HG03103 (cell line): ENCODE data around the gene C17orf100.

Experiments used
- ATAC-seq: cut with Tn5 transposase; IDR thresholded peaks from one replicate; pipeline ENCODE4 v1.9.1; 2021; ENCODE audit warnings: low read depth; ENCODE audit not compliant: unreplicated experiment

The C17orf100 gene

DNA sequence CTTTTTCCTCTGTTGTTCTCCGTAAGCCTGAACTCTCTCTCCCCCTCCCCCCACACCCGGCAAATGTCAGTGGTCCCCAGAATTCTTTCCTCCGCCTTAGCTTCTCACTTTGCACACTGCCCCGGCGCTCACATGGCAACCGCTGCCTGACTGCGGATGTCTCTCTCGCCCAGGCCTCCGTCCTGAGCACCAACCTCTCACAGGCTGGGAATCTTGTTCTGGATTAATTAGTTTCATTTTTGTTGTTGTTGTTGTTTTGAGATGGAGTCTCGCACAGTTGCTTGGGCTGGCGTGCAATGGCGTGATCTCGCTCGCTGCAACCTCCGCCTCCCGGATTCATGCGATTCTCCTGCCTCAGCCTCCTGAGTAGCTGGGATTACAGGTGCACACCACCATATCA, 16.7 kb downstream of the C17orf100 start:
- no peak for ATAC-seq

DNA sequence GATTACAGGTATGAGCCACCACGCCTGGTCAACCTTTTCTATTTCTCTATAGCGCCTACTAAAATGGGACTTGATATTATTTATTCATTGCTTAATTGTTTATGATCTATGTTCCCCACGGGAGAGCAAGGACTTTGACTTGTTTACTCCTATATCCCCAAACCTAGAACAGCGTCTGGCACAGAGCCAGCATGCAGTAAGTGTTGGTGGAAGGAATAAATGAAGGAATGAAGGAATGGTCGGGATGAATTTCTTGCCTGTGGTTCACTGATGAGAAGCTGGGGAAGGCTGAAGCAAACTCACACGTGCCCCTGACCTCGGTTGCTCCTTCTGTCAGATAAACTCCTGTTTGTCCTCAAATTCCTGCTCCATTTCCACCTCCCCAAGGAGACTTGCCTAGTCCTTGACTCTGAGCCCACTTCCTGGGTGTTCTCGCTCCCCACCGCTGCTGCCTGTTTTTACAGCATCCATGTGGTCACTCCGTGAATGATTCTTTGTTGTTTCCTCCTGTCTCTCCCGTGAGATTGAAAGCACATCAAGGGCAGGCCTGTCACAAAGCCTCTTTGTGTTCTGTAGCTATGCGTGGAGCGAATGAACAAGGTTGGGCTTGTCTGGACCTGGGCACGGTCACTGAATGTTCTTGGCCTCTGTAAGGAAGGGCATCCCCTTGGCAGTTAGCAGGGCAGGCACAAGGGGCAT, 17.3 kb downstream of the C17orf100 start:
- no peak for ATAC-seq

DNA sequence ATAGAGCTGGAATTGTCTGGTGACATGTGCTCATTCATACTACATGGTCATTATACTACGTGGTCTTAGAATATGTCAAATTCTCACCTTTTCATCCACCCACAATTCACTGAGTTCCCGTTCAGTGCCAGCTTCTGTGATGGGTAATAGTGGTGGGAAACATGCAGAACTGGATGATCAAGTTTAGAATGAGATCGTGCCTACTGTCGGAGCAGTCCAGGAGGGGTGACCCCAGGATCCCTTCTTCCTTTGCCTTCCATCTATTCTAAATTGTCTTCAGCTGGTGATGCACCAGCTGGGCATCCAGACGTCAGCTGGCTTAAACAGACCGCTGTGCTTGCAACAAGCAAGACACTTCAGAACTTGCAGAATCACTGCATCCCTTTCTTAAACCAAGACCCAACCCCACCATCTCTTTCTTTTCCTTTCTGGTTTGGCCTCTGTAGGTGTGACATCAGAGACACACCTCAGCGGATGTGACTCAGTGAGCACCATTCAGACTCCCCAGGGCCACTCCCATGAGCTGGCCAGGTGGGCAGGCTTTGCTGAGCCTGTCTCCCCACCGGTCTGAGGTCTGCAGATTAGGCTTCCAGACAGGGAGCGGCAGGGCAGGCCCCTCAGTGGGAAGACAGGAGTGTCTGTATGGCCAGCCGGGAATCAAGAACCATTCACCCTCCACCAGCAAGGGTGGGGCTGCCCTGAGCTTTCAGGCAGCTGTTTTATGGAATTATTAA, 18.1 kb downstream of the C17orf100 start:
- no peak for ATAC-seq

DNA sequence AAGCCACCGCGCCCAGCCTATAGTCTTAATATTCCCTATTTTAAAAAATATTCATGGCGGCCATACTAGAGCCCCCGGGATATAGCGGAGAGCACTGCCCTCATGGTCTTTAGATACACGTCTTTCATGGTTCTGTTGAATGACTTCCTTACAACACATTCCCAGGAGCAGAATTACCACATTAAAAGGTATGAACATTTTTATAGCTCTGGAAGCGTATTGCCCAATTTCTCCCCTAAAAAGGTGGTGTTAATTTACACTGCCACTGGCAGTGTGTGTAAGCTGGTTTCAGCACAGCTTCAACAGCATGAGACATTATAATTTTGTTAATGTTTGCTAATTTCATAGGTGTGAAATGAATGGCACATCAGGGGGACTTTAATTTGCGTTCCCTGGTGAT, 19.0 kb downstream of the C17orf100 start:
- ATAC-seq, result no peak

DNA sequence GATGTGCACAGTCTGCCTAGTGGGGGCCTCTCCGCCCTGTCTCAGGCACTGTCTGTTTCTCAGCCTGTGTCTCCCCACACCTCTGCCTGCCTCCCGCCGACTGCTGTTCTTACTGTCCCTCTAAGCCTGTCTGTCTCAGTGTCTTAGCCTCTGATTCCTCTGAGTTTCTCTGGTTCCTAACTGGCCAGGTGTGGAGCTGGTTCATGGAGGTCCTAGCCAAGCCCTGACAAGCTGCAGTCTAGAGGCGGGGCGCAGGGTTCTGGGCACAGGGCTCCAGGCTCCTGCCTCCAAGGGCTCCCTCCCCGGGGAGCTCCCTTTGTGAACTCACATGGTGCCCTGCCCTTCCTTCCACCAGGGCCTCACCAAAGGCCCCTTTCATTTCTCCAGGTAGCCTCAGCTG, 19.4 kb downstream of the C17orf100 start:
- ATAC-seq, result no peak

DNA sequence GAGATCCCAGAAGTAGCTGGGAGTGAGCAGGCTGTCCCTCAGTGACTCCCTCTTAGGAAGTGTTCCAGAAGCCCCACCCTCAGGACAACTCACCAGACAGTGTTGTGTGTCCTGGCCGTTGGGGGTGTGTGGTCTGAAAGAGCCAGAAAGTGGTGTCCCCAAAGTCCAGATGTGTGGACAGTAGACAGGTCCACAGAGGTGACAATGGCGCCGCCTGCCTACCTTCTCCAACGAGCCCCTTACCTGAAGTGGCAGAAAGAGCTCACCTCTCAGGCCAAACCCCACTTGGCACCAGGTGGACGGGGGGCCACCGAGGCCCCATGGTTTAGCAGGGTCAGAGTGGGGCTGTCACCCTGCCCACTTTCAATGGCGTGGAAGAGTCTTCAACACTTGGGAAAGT, 19.9 kb downstream of the C17orf100 start:
- ATAC-seq, result no peak

DNA sequence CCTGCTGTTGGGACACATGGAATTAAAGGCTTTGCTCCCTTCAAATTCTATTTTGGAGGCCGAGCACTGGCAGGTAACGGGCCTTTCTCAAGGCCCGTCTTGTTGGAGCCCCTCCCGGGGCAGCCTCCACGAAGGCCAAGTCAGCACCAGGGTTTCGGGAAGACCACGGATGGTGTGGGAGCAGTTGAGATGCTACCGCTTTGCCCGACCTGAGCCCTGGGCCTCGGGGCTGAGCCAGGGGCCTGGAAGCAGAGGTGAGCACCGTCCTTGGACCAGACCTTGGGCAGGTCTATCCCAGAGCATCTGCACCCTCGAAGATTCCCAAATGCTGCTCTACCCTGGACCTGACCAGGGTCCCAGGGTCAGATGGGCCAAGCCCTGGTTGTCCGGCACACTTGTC, 23.0 kb downstream of the C17orf100 start:
- ATAC-seq, result no peak

DNA sequence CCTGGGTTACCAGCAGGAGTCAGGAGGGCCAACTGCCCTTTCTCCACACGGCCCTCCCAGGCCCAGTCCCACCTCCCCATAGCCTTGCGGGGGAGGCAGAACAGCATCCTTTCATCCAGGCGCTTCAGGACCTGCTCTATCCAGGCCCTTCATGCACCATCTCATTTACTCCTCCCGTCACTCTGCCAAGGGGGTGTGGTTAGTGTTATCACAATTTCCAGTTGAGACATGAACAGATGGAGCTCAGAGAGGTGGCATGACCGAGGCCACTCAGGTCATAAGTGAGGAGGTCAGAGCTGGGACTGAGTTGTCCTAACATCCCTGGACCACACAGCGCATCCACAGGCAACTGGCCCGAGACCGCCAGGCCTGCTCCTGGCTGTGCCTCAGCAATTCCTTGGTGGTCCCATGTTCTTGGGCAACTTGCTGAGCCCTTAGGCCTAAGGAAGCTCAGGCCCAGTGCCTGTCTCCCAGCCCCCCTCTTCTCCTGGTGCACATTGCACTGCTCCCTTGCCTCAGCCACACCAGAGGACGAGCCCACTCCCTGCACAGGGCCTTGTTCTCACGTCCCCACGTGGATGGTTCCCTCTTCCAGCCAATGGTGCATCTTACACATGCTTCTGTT, 23.8 kb downstream of the C17orf100 start:
- no peak for ATAC-seq

DNA sequence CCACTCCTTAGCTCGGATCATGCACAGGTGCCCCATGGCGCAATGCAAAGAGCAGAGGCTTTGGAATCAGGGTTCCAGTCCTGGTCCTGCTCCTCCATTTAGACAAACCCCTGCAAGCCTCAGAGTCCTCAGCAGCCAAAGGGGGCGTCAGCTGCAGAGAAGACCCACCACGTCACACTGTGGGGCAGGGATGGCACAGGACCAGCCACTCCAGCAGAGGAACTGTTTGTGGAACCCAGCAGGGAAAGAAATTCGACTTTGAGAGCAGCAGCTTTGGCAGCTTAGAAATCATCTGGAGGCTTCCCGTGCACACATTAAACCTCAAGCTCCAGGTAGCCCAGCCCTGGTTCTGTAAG, 25.2 kb downstream of the C17orf100 start:
- no peak for ATAC-seq

DNA sequence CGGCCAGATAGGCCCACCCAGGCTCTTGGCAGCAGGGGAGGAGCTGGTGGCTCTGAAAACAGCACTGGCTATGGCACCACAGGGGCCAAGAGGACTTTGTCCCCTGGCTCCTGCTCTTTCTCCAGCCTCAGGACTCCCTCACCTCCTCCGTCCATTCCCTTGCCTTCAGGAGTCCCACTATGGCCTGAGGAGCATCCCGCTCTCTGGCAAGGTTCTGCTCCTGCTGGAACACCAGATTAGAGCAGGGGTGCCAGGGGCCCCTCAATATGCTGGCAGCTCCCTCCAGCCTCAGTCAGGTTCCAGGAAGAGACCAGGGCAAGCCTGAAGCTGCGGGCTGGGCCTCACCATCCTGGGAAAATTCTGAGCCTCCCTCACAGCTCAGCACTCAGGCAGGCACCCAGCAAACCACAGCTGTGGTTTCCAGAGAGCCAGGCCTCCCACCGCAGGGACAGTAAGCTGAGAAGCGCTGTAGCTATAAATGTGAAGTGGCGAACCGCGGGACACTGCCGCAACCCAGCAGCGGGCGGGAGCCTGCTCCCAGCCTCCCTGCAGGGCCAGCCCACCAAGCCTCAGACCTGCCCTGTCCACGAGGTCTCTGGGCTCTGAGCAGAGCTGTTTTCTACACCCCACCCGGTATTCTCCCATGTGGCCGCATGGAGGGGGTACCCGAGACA, 25.7 kb downstream of the C17orf100 start:
- no peak for ATAC-seq

DNA sequence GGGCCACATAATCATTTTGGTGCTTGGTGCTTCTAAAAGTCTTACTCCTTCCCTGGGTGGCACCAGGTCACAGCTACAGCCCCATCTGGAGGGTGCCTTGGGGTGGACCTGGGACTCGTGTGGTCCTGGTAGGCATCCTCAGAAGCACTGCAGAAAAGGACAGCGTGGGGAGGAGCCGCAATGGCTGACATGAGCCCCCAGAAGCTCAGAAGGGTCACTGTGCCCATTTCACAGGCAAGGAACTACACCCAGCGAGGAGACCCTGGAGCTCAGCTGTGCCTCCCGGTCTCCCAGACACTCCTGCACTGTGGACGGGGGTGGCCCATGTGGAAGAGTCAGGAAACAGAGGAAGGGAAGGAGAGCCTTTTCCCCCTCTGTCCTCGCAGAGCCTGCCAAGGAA, 26.4 kb downstream of the C17orf100 start:
- ATAC-seq, result no peak

DNA sequence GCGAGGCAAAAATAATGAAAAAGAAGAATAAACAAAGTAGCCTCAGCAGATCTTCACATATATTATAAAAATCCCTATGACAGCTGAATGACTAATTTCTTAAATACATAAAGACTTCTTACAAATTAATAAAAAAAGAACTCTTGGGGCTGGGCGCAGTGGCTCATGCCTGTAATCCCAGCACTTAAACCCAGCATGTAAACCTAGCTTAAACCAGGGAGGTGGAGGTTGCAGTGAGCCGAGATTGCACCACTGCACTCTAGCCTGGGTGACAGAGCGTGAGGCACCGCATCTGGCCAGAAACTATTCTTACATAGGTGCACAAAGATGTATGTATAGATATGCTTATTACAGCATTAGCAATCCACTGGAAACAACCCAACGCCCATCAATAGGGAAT, 27.7 kb downstream of the C17orf100 start:
- no peak for ATAC-seq

DNA sequence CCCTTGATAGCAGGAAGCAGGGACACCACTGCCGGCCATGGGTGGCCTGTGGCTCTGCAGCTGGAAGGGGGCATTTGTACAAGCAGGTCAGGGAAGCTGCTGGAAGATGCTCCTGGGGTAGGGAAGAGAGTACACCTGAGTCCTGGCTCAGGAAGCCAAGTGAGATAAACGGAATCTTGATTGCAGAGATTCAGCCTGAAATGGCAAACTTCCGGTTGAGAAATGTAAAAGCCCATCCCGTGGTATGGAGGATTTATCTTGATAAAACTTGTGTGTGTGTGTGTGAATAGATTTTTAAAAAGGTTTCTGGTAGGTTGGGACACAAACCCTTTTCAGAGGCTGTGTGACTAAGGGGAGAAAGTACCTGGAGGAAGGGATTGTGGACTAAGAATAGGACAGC, 29.6 kb downstream of the C17orf100 start:
- ATAC-seq, result no peak

DNA sequence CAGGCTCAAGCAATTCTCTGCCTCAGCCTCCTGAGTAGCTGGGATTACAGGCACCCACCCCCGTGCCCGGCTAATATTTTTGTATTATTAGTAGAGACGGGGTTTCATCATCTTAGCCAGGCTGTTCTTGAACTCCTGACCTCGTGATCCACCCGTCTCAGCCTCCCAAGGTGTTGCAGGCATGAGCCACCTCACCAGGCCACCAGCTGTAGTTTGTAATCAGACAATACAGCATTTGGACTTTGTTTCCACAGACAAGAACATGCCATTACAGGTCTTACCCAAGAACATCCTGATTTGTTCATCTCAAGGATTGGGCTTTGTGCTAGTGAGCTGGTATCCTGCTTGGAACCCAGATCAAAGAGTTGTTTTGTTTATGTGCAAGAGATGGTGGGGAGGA, 30.1 kb downstream of the C17orf100 start:
- ATAC-seq, result no peak

DNA sequence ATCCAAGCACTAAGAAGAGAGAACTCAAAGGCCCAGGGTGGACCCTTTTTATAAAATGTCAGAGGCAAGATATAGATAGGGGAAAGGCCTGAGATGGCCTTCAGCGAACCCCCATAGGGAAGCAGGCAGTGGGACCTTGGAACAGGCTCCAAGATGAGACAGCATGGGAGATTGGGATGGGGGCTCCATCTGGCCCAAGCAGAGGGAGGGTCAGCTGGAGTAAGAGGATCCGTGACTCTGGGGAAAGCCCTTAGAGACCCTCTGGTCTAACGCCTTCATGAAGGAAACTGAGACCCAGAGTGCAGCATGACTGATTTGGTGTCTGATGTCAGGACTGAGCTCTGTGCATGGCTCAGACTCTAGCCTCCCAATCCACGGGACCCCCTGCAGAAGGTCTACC, 30.8 kb downstream of the C17orf100 start:
- no peak for ATAC-seq

DNA sequence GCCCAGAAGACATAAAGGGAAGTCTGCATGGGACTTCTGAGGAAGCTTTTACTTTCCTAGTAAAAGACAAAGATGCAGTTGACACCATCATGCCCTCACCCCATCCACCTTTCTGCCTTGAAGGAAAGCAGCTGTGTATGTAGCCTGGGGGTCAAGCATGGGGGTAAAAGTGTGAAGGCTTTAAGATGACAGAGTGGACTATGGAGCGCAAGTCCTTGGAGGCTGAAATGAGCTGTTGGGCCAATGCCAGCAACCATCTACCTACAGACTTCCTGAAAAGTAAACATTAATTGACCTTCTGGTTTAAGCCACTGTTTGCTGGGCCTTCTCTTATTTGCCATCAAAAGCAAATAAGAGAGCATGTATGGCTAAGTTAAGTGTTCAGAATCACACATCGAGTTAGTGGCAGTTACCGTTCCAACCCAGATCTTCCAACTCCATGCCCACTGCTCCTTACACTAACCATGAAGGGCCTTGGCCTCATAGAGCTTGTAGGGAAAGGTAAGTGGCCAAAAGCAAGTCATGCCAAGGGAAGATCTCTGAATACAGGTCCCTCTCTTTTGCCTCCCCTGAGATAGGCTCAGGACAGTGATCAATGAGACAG, 31.6 kb downstream of the C17orf100 start:
- no peak for ATAC-seq

DNA sequence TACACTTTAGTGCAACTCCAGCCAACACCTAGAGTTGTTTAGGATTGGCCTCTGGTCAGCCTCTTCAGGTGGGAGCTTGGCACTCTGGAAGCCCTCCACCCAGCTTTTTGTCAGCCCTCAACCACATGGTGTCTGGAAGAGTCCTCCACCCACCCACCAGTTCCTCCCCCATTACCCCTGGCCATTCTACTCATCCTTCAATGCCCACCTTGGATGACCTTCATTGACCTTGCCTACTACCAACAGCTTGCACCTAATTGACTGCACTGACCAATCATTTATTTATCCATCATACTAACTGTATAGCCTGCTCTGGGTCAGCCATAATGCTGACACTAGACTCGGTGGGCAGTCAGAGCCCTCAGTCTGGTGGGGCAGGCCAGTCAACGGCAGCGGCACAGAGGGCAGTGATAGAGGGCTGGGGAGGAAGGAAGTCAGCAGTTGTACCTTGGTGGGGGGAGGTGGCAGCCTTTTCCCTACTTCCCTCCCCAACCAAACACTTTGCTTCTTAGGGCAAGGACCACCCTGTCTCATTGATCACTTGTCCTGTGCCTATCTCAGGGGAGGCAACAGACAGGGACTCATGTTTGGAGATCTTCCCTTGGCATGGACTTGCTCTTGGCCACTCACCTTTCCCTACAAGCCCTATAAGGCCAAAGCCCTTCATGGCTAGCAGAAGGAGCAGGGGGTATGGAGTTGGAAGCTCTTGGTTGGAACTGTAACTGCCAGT, 32.3 kb downstream of the C17orf100 start:
- no peak for ATAC-seq

DNA sequence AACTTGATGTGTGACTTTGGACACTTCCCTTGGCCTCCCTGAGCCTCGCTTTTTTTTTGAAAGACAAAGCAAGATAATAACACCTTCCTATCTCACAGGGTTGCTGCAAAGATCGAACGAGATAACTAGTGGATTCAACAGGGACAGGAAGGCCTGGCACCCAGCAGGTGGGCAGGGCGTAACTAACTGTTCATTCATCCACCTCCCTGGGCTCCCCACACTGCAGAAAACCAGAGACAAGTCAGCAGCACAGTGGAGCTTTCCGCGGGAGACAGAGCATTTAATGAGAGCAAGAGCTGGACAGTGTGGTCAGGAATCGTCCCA, 32.9 kb downstream of the C17orf100 start:
- no peak for ATAC-seq

DNA sequence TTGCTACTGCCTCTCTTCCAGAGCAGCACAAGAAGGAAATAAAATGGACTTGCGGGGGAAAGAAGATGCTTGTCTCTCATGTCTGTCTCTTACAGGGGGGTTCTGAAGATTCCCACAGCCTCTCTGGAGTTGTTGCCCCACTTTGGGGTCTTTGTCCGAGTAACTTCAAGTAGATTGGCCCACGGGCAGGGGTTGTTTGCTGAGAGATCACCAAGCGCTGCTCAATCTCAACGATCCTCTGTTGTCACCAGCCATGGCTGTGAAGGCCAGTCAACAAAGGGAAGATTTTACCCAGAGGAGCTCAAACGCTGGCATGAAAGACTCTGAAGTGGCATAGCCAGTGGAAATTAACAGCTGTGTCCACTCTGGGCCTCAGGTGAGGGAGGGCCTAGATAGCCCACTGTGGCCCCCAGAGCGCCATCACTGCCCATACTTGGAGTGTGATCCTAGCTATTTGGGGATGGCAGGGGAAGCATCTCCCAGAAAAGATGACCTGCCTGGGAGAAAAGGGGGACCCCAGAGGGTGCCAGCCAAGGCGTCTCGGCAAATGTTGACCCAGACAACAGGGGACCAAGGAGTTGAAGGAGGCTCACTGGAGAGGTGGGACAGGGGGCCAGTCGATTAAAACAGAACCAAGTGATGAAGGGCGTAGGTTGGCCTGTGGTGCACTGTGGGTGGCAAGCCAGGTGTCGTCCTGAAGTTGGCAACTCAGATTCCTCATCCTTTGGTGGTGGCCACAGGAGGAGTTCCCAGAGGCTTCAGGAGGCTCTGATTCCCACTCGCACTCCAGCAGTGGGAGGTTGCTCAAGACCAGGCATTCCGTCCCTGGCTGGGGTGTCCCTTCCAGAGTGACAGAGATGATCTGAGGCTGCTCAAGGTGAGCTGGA, 33.6 kb downstream of the C17orf100 start:
- no peak for ATAC-seq

DNA sequence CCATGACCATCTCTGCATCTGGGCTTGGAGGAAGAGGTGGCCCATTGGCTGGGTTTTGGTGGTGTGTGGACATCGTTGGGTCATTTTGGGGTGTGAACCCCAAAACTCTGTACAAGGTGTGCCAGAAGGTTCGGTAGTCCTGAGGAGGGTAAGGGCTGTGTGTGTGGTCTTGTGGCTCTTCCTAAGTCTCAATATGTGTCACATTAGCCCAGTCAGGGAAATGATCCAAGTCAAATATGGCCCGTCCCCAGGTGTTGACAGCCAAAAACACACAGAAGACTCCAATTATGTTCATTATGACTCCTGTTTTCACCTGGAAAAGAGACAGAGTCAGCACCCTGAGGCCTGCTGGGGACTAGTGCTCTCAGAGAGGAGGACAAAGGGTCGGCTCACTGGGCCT, 34.5 kb downstream of the C17orf100 start:
- no peak for ATAC-seq
